ENCODE results near the gene GDPD5.

GRCh38 chr11:75527938-75528735 lies 2.4 kb upstream of the GDPD5 start:
- TF ChIP-seq GATA2 (IDR thresholded peaks at IDR 0.05; ENCODE audit: low read depth, low read length): no peak
- no peak for TF ChIP-seq GATA3 (IDR thresholded peaks at IDR 0.05; ENCODE audit: low read depth, low read length)

Data from SH-SY5Y (cell line).